HEK293 (cell line): ENCODE results near the gene AGXT2.

ENCODE experiments used
- CTCF ChIA-PET: fragments of 350-600 bp; formaldehyde crosslinking; extraction: SDS; loops from one replicate; lab custom pipeline; 2021; ENCODE audit warnings: antibody characterized with exemption; lab: Yijun Ruan, JAX
- POLR2A ChIA-PET: fragments of 300-600 bp; formaldehyde crosslinking; extraction: SDS; loops from one replicate; lab custom pipeline; 2020; ENCODE audit warnings: antibody characterized with exemption, inconsistent platforms; lab: Yijun Ruan, JAX
- H3K27ac ChIP-seq: fragments of 200-500 bp; sonication (Bioruptor generic); 2 replicates; pipeline ENCODE4 v1.5.1; 2014; ENCODE audit warnings: low read depth, low read length, control low read depth, inconsistent platforms; ENCODE audit errors: extremely low read depth
- H3K36me3 ChIP-seq, 2 experiments: fragments of 200-500 bp in 1 of 2; sonication (Bioruptor generic) in 1 of 2; 1 replicate in 1 of 2; 2 replicates in 1 of 2; pipeline ENCODE4 v1.5.1; 2014 to 2017; ENCODE audit warnings: inconsistent platforms in 2 of 2, low read length in 2 of 2; ENCODE audit not compliant: control insufficient read depth in 2 of 2, insufficient read depth in 1 of 2
- H3K4me1 ChIP-seq: fragments of 200-500 bp; sonication (Bioruptor generic); 2 replicates; pipeline ENCODE4 v1.5.1; 2014; ENCODE audit warnings: mild to moderate bottlenecking, low read length, inconsistent platforms; ENCODE audit not compliant: control insufficient read depth, insufficient read depth
- H3K4me3 ChIP-seq: 2 replicates; pipeline ENCODE4 v1.5.1; 2011; ENCODE audit warnings: low read depth, mild to moderate bottlenecking, control low read depth, low read length, moderate library complexity
- H3K9me3 ChIP-seq: fragments of 200-500 bp; sonication (Bioruptor generic); 2 replicates; pipeline ENCODE4 v1.5.1; 2014; ENCODE audit warnings: low read depth, low read length, inconsistent platforms; ENCODE audit not compliant: control insufficient read depth, insufficient read depth
- GLI4 ChIP-seq: fragments of 450-650 bp; formaldehyde crosslinking; IDR thresholded peaks from 2 replicates; pipeline ENCODE4 v1.5.1; 2016; ENCODE audit warnings: missing biosample characterization, missing genetic modification characterization
- KLF16 ChIP-seq: fragments of 450-650 bp; formaldehyde crosslinking; IDR thresholded peaks from 2 replicates; pipeline ENCODE4 v1.5.1; 2017; ENCODE audit warnings: missing biosample characterization, missing genetic modification characterization
- ZBTB1 ChIP-seq: fragments of 450-650 bp; formaldehyde crosslinking; IDR thresholded peaks from 2 replicates; pipeline ENCODE4 v1.5.1; 2016; ENCODE audit warnings: missing biosample characterization, missing genetic modification characterization
- ZNF157 ChIP-seq: fragments of 450-650 bp; formaldehyde crosslinking; IDR thresholded peaks from 2 replicates; pipeline ENCODE4 v1.5.1; 2016; ENCODE audit warnings: missing biosample characterization, missing genetic modification characterization
- ZNF221 ChIP-seq: fragments of 450-650 bp; formaldehyde crosslinking; IDR thresholded peaks from 2 replicates; pipeline ENCODE4 v1.5.1; 2017; ENCODE audit warnings: missing biosample characterization, missing genetic modification characterization, borderline replicate concordance
- ZNF266 ChIP-seq: fragments of 450-650 bp; formaldehyde crosslinking; IDR thresholded peaks from 2 replicates; pipeline ENCODE4 v1.5.1; 2016; ENCODE audit warnings: missing biosample characterization, missing genetic modification characterization, low read depth
- ZNF324 ChIP-seq: fragments of 450-650 bp; formaldehyde crosslinking; IDR thresholded peaks from 2 replicates; pipeline ENCODE4 v1.5.1; 2016; ENCODE audit warnings: missing biosample characterization, missing genetic modification characterization
- ZNF654 ChIP-seq: fragments of 450-650 bp; formaldehyde crosslinking; IDR thresholded peaks from 2 replicates; pipeline ENCODE4 v1.5.1; 2016; ENCODE audit warnings: low read depth, missing biosample characterization, missing genetic modification characterization
- ZNF658 ChIP-seq: fragments of 450-650 bp; formaldehyde crosslinking; IDR thresholded peaks from 2 replicates; pipeline ENCODE4; 2016; ENCODE audit warnings: missing biosample characterization, missing genetic modification characterization
- TF ChIP-seq, protein P1 (sequence below): fragments of 450-650 bp; formaldehyde crosslinking; IDR thresholded peaks from 2 replicates; pipeline ENCODE4 v1.5.1; 2016; ENCODE audit warnings: missing biosample characterization, missing genetic modification characterization
- TF ChIP-seq, protein P2 (sequence below): fragments of 450-650 bp; formaldehyde crosslinking; IDR thresholded peaks from 2 replicates; pipeline ENCODE4 v1.5.1; 2016; ENCODE audit warnings: missing biosample characterization, missing genetic modification characterization
- TF ChIP-seq, protein P3 (sequence below): fragments of 450-650 bp; formaldehyde crosslinking; IDR thresholded peaks from 2 replicates; pipeline ENCODE4 v1.5.1; 2016; ENCODE audit warnings: missing biosample characterization, missing genetic modification characterization
- TF ChIP-seq, protein P4 (sequence below): fragments of 450-650 bp; formaldehyde crosslinking; IDR thresholded peaks from 2 replicates; pipeline ENCODE4 v1.5.0; 2017; ENCODE audit warnings: missing biosample characterization, missing genetic modification characterization, borderline replicate concordance

The AGXT2 gene

DNA sequence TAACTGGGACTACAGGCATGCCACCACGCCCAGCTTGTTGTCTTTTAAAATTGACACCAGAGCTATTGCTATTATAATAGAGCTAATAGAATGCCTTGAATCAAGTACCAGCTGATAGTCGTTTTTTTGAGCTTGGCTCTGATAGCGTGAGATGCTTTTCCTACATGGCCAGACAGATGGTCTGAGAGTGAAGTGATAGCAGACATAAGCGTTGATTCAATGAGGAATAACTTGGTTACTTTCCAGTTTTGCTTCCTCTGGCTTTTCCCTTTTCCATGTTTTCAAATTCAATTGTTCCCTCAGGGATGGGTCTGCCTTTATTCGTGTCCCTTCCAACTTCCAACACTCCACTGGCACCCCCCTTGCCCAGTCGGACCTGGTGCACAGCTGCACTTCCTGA lies 15.4 kb downstream of the AGXT2 start:
- TF ChIP-seq ZBTB1 (tag by site-specific recombination) (no peak), ZNF157 (tag by site-specific recombination) (no peak), KLF16 (tag by site-specific recombination) (no peak), ZNF654 (no peak)
- TF ChIP-seq, protein P1, sequence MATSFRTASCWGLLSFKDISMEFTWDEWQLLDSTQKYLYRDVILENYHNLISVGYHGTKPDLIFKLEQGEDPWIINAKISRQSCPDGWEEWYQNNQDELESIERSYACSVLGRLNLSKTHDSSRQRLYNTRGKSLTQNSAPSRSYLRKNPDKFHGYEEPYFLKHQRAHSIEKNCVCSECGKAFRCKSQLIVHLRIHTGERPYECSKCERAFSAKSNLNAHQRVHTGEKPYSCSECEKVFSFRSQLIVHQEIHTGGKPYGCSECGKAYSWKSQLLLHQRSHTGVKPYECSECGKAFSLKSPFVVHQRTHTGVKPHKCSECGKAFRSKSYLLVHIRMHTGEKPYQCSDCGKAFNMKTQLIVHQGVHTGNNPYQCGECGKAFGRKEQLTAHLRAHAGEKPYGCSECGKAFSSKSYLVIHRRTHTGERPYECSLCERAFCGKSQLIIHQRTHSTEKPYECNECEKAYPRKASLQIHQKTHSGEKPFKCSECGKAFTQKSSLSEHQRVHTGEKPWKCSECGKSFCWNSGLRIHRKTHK (tag by site-specific recombination) = no peak
- TF ChIP-seq, protein P2, sequence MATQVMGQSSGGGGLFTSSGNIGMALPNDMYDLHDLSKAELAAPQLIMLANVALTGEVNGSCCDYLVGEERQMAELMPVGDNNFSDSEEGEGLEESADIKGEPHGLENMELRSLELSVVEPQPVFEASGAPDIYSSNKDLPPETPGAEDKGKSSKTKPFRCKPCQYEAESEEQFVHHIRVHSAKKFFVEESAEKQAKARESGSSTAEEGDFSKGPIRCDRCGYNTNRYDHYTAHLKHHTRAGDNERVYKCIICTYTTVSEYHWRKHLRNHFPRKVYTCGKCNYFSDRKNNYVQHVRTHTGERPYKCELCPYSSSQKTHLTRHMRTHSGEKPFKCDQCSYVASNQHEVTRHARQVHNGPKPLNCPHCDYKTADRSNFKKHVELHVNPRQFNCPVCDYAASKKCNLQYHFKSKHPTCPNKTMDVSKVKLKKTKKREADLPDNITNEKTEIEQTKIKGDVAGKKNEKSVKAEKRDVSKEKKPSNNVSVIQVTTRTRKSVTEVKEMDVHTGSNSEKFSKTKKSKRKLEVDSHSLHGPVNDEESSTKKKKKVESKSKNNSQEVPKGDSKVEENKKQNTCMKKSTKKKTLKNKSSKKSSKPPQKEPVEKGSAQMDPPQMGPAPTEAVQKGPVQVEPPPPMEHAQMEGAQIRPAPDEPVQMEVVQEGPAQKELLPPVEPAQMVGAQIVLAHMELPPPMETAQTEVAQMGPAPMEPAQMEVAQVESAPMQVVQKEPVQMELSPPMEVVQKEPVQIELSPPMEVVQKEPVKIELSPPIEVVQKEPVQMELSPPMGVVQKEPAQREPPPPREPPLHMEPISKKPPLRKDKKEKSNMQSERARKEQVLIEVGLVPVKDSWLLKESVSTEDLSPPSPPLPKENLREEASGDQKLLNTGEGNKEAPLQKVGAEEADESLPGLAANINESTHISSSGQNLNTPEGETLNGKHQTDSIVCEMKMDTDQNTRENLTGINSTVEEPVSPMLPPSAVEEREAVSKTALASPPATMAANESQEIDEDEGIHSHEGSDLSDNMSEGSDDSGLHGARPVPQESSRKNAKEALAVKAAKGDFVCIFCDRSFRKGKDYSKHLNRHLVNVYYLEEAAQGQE = no peak
- TF ChIP-seq, protein P3, sequence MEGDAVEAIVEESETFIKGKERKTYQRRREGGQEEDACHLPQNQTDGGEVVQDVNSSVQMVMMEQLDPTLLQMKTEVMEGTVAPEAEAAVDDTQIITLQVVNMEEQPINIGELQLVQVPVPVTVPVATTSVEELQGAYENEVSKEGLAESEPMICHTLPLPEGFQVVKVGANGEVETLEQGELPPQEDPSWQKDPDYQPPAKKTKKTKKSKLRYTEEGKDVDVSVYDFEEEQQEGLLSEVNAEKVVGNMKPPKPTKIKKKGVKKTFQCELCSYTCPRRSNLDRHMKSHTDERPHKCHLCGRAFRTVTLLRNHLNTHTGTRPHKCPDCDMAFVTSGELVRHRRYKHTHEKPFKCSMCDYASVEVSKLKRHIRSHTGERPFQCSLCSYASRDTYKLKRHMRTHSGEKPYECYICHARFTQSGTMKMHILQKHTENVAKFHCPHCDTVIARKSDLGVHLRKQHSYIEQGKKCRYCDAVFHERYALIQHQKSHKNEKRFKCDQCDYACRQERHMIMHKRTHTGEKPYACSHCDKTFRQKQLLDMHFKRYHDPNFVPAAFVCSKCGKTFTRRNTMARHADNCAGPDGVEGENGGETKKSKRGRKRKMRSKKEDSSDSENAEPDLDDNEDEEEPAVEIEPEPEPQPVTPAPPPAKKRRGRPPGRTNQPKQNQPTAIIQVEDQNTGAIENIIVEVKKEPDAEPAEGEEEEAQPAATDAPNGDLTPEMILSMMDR (tag by site-specific recombination) = no peak
- POLR2A ChIA-PET = no interaction called here

DNA sequence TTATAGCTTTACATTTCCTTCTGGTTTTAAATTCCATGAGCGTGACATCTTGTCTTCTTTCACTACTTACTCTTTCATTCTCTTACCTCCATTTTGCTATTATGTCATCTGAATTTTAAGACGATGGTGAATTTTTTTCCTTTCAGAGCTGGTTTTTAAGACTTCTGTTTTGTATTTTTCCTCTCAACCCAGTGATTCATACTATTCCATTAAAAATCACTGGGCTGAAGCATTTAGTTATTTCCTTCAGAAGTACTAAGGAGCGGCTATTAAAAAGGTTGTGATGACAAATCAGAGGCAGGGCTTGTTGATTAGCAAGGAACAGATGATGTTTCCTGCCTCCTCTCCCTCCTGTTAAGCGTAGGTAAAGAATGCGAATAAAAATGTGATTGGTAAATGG lies 16.5 kb downstream of the AGXT2 start:
- ChIA-PET POLR2A (no interaction called here), CTCF (interaction anchor here (0.9 to 1.3 kb wide), 2 partner anchors 15 to 28 kb away, joined by 3 read pairs; no protein-coding TSS in a partner anchor)
- H3K9me3 ChIP-seq = no peaks in the 10 kb centered on the region
- no peaks in the 10 kb centered on the region for H3K4me1 ChIP-seq
- no peaks in the 10 kb centered on the region for H3K36me3 ChIP-seq
- TF ChIP-seq ZNF658 (no peak), GLI4 (no peak), ZNF221 (tag by site-specific recombination) (no peak), ZNF266 (tag by site-specific recombination) (no peak), ZNF324 (tag by site-specific recombination) (no peak)
- TF ChIP-seq, protein P3 (tag by site-specific recombination) = no peak
- TF ChIP-seq, protein P4, sequence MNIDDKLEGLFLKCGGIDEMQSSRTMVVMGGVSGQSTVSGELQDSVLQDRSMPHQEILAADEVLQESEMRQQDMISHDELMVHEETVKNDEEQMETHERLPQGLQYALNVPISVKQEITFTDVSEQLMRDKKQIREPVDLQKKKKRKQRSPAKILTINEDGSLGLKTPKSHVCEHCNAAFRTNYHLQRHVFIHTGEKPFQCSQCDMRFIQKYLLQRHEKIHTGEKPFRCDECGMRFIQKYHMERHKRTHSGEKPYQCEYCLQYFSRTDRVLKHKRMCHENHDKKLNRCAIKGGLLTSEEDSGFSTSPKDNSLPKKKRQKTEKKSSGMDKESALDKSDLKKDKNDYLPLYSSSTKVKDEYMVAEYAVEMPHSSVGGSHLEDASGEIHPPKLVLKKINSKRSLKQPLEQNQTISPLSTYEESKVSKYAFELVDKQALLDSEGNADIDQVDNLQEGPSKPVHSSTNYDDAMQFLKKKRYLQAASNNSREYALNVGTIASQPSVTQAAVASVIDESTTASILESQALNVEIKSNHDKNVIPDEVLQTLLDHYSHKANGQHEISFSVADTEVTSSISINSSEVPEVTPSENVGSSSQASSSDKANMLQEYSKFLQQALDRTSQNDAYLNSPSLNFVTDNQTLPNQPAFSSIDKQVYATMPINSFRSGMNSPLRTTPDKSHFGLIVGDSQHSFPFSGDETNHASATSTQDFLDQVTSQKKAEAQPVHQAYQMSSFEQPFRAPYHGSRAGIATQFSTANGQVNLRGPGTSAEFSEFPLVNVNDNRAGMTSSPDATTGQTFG (tag by site-specific recombination) = no peak
- no peak overlapping the region for H3K4me3 ChIP-seq
- no peak overlapping the region for H3K27ac ChIP-seq

More for the DNA sequence above, 15.4 kb downstream of the AGXT2 start:
- no peak overlapping the region for H3K4me3 ChIP-seq
- no peak overlapping the region for H3K27ac ChIP-seq
- no peaks in the 10 kb centered on the region for H3K4me1 ChIP-seq
- no peaks in the 10 kb centered on the region for H3K36me3 ChIP-seq
- no peaks in the 10 kb centered on the region for H3K9me3 ChIP-seq
- CTCF ChIA-PET = no interaction called here
